Sigmoid colon (tissue), 7 donors: ENCODE measurements around the gene KCNQ4. TPM values are rescaled to one million over a fixed set of nuclear protein-coding genes. Genes with fewer than 3 reads are reported as not detected.
A peak's percentile ranks its signal among the peaks of the same experiment; 100 is the strongest.

Source experiments
- DNase-seq: peaks from one replicate; pipeline ENCODE4 v3.0.0-alpha.2; 2019
- H3K27ac ChIP-seq, 4 donors: fragments of 200-600 bp; sonication (generic); one replicate each; pipeline ENCODE4 v1.5.1; 2016 to 2019; ENCODE audit warnings: mild to moderate bottlenecking in 1 of 4
- H3K27me3 ChIP-seq, 3 donors: fragments of 200-600 bp; sonication (generic); one replicate each; pipeline ENCODE4 v1.5.1; 2019; ENCODE audit warnings: mild to moderate bottlenecking in 1 of 3
- H3K36me3 ChIP-seq, 4 donors: fragments of 200-600 bp; sonication (generic); one replicate each; pipeline ENCODE4 v1.5.1; 2016 to 2019
- H3K4me1 ChIP-seq, 4 donors: fragments of 200-600 bp; sonication (generic); one replicate each; pipeline ENCODE4 v1.5.1; 2017 to 2019
- H3K4me3 ChIP-seq, 4 donors: fragments of 200-600 bp; sonication (generic); one replicate each; pipeline ENCODE4 v1.5.1; 2017 to 2019; ENCODE audit warnings: mild to moderate bottlenecking in 2 of 4, moderate library complexity in 1 of 4
- H3K9me3 ChIP-seq, 4 donors: fragments of 200-600 bp in 3 of 4; sonication (generic) in 3 of 4; one replicate each; pipeline versions ENCODE4 v1.5.1 to v1.6.1; 2013 to 2019
- CTCF ChIP-seq, 4 experiments: fragments of 450-650 bp in 3 of 4; fragments of 200-600 bp in 1 of 4; IDR thresholded peaks; one replicate each; pipeline ENCODE4 v1.5.1; 2016 to 2019; ENCODE audit warnings: antibody characterized with exemption in 4 of 4, mild to moderate bottlenecking in 3 of 4, moderate library complexity in 2 of 4
- EP300 ChIP-seq, 4 donors: sonication (generic); formaldehyde crosslinking; IDR thresholded peaks; one replicate each; pipeline ENCODE4 v1.6.1; 2017; ENCODE audit warnings: antibody characterized with exemption in 4 of 4
- POLR2A ChIP-seq, 2 donors: fragments of 450-650 bp; IDR thresholded peaks; one replicate each; pipeline ENCODE4 v1.6.1; 2016; ENCODE audit warnings: antibody characterized with exemption in 2 of 2, mild to moderate bottlenecking in 2 of 2, moderate library complexity in 2 of 2
- POLR2AphosphoS5 ChIP-seq, 4 donors: sonication (generic); formaldehyde crosslinking; IDR thresholded peaks; one replicate each; pipeline ENCODE4 v1.6.1; 2017; ENCODE audit warnings: antibody characterized with exemption in 4 of 4
- WGBS, 2 donors: extraction: QIAGEN DNeasy Blood & Tissue Kit; methylation state at CpG; one replicate each; pipeline ENCODE4 v1.1.7; 2013; 5-methylcytosine and 5-hydroxymethylcytosine counted together
- intact Hi-C: fragments of 100-400 bp; cut with DNase I; formaldehyde crosslinking; loops from one replicate; pipeline ENCODE4 v1.15.1; 2023
- polyA plus RNA-seq, 3 donors: library from polyadenylated mRNA; stranded (reverse); fragments of 200-250 nt; gene quantifications; one replicate each; pipeline ENCODE4 v1.2.3, GENCODE V29; 2013
- total RNA-seq, 4 donors: library from RNA; depleted of rRNA; stranded (reverse); fragments of >200 nt; gene quantifications; one replicate each; pipeline ENCODE4 v1.1.0, GENCODE V29; 2016
- donor health status: healthy with polysubstance abuse.
- donor health status: Bipolar disorder and iron deficiency.
- donor health status: healthy.

Gene KCNQ4
- total and polyA plus RNA-seq, 7 donors, result 0.60 to 10.8 (median 6.3) TPM; not detected in 1

GRCh38 chr1:40806240-40806639, 22.7 kb downstream of the KCNQ4 start:
- H3K4me1 ChIP-seq, result peaks cover 0 to 60% (median 46%) of the 10 kb centered on the region in 4 donors
- no peak for DNase-seq
- no peaks in the 10 kb centered on the region for H3K27me3 ChIP-seq
- H3K9me3 ChIP-seq, result no peaks in the 10 kb centered on the region
- 64 to 77% methylated on average over 3 of the region's 3 CpGs for WGBS, 2 donors
- H3K36me3 ChIP-seq, result no peaks in the 10 kb centered on the region
- H3K27ac ChIP-seq, result peak overlapping the region; percentile 72 to 91 (median 76)
- H3K4me3 ChIP-seq, result no peak overlapping the region
- TF ChIP-seq POLR2AphosphoS5 (IDR thresholded peaks at IDR 0.05) (no peak), EP300 (IDR thresholded peaks at IDR 0.05) (no peak), CTCF (IDR thresholded peaks at IDR 0.05) (no peak), POLR2A (IDR thresholded peaks at IDR 0.05) (no peak)
- intact Hi-C loops, result no loop called here

- no peaks in the 10 kb centered on the region for H3K27me3 ChIP-seq
- no peaks in the 10 kb centered on the region for H3K9me3 ChIP-seq
- peak overlapping the region; percentile 72 to 91 (median 76) for H3K27ac ChIP-seq
- H3K4me3 ChIP-seq, result no peak overlapping the region
- DNase-seq, result peak; percentile 84
- no peak for TF ChIP-seq CTCF (IDR thresholded peaks at IDR 0.05)
- no peak for TF ChIP-seq POLR2AphosphoS5 (IDR thresholded peaks at IDR 0.05)
- TF ChIP-seq EP300 (IDR thresholded peaks at IDR 0.05), result no peak
- TF ChIP-seq POLR2A (IDR thresholded peaks at IDR 0.05), result no peak
- intact Hi-C loops, result no loop called here
- 81 to 85% methylated on average over 20 of the region's 20 CpGs for WGBS, 2 donors
- H3K36me3 ChIP-seq, result no peaks in the 10 kb centered on the region
- H3K4me1 ChIP-seq, result peaks cover 0 to 53% (median 38%) of the 10 kb centered on the region in 4 donors
Measured at GRCh38 chr1:40806731-40807695, 23.4 kb downstream of the KCNQ4 start.

- Histone ChIP-seq H3K9me3 (no peaks in the 10 kb centered on the region), H3K27ac (peak overlapping the region in 3 of 4 donors; percentile 72 to 91 (median 76)), H3K36me3 (no peaks in the 10 kb centered on the region), H3K27me3 (no peaks in the 10 kb centered on the region), H3K4me1 (peaks cover 0 to 44% (median 31%) of the 10 kb centered on the region in 4 donors), H3K4me3 (no peak overlapping the region)
- no peak for TF ChIP-seq CTCF (IDR thresholded peaks at IDR 0.05)
- TF ChIP-seq EP300 (IDR thresholded peaks at IDR 0.05), result no peak
- no peak for TF ChIP-seq POLR2AphosphoS5 (IDR thresholded peaks at IDR 0.05)
- TF ChIP-seq POLR2A (IDR thresholded peaks at IDR 0.05), result no peak
- 64 to 73% methylated on average over 3 of the region's 3 CpGs for WGBS, 2 donors
- DNase-seq, result no peak
- intact Hi-C loops, result no loop called here
Measured at GRCh38 chr1:40808002-40808401, 24.4 kb downstream of the KCNQ4 start.

GRCh38 chr1:40808444-40808843, 24.9 kb downstream of the KCNQ4 start:
- Histone ChIP-seq H3K36me3 (no peaks in the 10 kb centered on the region), H3K4me3 (no peak overlapping the region), H3K4me1 (peaks cover 0 to 40% (median 29%) of the 10 kb centered on the region in 4 donors), H3K27ac (peak overlapping the region in 3 of 4 donors; percentile 8 to 91 (median 76)), H3K9me3 (no peaks in the 10 kb centered on the region), H3K27me3 (no peaks in the 10 kb centered on the region)
- intact Hi-C loops, result no loop called here
- TF ChIP-seq EP300 (IDR thresholded peaks at IDR 0.05) (no peak), POLR2A (IDR thresholded peaks at IDR 0.05) (no peak), POLR2AphosphoS5 (IDR thresholded peaks at IDR 0.05) (no peak)
- no peak for DNase-seq
- WGBS, 2 donors, result 85 to 88% methylated on average over 3 of the region's 3 CpGs

- TF ChIP-seq CTCF (IDR thresholded peaks at IDR 0.05) (no peak), POLR2AphosphoS5 (IDR thresholded peaks at IDR 0.05) (no peak), POLR2A (IDR thresholded peaks at IDR 0.05) (no peak), EP300 (IDR thresholded peaks at IDR 0.05) (no peak)
- intact Hi-C loops, result no loop called here
- H3K4me3 ChIP-seq, result no peak overlapping the region
- H3K4me1 ChIP-seq, result peaks cover 0 to 40% (median 28%) of the 10 kb centered on the region in 4 donors
- H3K27ac ChIP-seq, result peak overlapping the region in 3 of 4 donors; percentile 8 to 91 (median 76)
- no peaks in the 10 kb centered on the region for H3K36me3 ChIP-seq
- 80 to 86% methylated on average over 6 of the region's 6 CpGs for WGBS, 2 donors
- no peaks in the 10 kb centered on the region for H3K9me3 ChIP-seq
- no peak for DNase-seq
- no peaks in the 10 kb centered on the region for H3K27me3 ChIP-seq
Measured at GRCh38 chr1:40808909-40809308, 25.3 kb downstream of the KCNQ4 start.
